IPS-11a (cell line): Measurements from ENCODE around the gene CFAP73.
"Not testable (repeated sequence)": the region's sequence is repeated elsewhere in the genome, so short reads cannot be mapped to it uniquely, and the experiment has no call there.

ENCODE experiments used
- H3K4me3 ChIP-seq: one replicate; pipeline ENCODE4 v1.5.1; 2013; ENCODE audit warnings: low read depth, low read length, control low read depth

CFAP73 gene

GRCh38 chr12:113149361-113150150 lies at the start of gene CFAP73:
CFAP73 (plus strand) TSS chr12:113149724; CDS start chr12:113149858, 134 bp downstream.
- H3K4me3 ChIP-seq, result no peak within 1 kb of the TSS

GRCh38 chr12:113099764-113100163 lies 49.8 kb upstream of the CFAP73 start:
- no peak overlapping the region for H3K4me3 ChIP-seq

- H3K4me3 ChIP-seq, result no peak overlapping the region
These were observed 47.8 kb upstream of the CFAP73 start for GRCh38 chr12:113101751-113102150.

GRCh38 chr12:113102811-113103210 lies 46.7 kb upstream of the CFAP73 start:
- H3K4me3 ChIP-seq, result no peak overlapping the region

GRCh38 chr12:113103756-113104450 lies 45.6 kb upstream of the CFAP73 start:
- H3K4me3 ChIP-seq, result peak overlapping the region; percentile 45

- no peak overlapping the region for H3K4me3 ChIP-seq
These were observed 44.5 kb upstream of the CFAP73 start for GRCh38 chr12:113104953-113105510.

GRCh38 chr12:113105606-113106271 lies 43.8 kb upstream of the CFAP73 start:
- no peak overlapping the region for H3K4me3 ChIP-seq

GRCh38 chr12:113106361-113106760 lies 43.2 kb upstream of the CFAP73 start:
- no peak overlapping the region for H3K4me3 ChIP-seq

- no peak overlapping the region for H3K4me3 ChIP-seq
These were observed 41.2 kb upstream of the CFAP73 start for GRCh38 chr12:113108308-113108707.

GRCh38 chr12:113109360-113109759 lies 40.2 kb upstream of the CFAP73 start:
- H3K4me3 ChIP-seq, result no peak overlapping the region

GRCh38 chr12:113109872-113110599 lies 39.5 kb upstream of the CFAP73 start:
- no peak overlapping the region for H3K4me3 ChIP-seq

- H3K4me3 ChIP-seq, result no peak overlapping the region
These were observed 38.3 kb upstream of the CFAP73 start for GRCh38 chr12:113111247-113111646.

- H3K4me3 ChIP-seq, result no peak overlapping the region
These were observed 37.3 kb upstream of the CFAP73 start for GRCh38 chr12:113112043-113112899.

GRCh38 chr12:113113397-113113796 lies 36.1 kb upstream of the CFAP73 start:
- H3K4me3 ChIP-seq, result no peak overlapping the region

- H3K4me3 ChIP-seq, result no peak overlapping the region
These were observed 34.9 kb upstream of the CFAP73 start for GRCh38 chr12:113114447-113115178.

- no peak overlapping the region for H3K4me3 ChIP-seq
These were observed 33.9 kb upstream of the CFAP73 start for GRCh38 chr12:113115455-113116126.

GRCh38 chr12:113116875-113117274 lies 32.6 kb upstream of the CFAP73 start:
- H3K4me3 ChIP-seq, result no peak overlapping the region

- not testable (repeated sequence) for H3K4me3 ChIP-seq
These were observed 31.8 kb upstream of the CFAP73 start for GRCh38 chr12:113117684-113118083.

GRCh38 chr12:113118142-113118541 lies 31.4 kb upstream of the CFAP73 start:
- H3K4me3 ChIP-seq, result no peak overlapping the region
